Activated naive CD8-positive, alpha-beta T cell treated with anti-CD3 and anti-CD28 coated beads for 36 hours (primary cell): ENCODE measurements around the gene OSGIN1. TPM values are rescaled to one million over a fixed set of nuclear protein-coding genes. Genes with fewer than 3 reads are reported as not detected.

ENCODE experiments used
- DNase-seq: peaks from one replicate; pipeline ENCODE4 v3.0.0; 2021
- H3K27ac Mint-ChIP-seq: one replicate; pipeline ENCODE4 v1.8.0; 2022; ENCODE audit warnings: mild to moderate bottlenecking, moderate library complexity, mixed read lengths
- H3K27me3 Mint-ChIP-seq: one replicate; pipeline ENCODE4 v1.8.0; 2022; ENCODE audit warnings: mild to moderate bottlenecking, mixed read lengths
- H3K36me3 Mint-ChIP-seq: one replicate; pipeline ENCODE4 v1.8.0; 2021; ENCODE audit warnings: mild to moderate bottlenecking, mixed read lengths
- H3K4me1 Mint-ChIP-seq: one replicate; pipeline ENCODE4 v1.8.0; 2021; ENCODE audit warnings: mixed read lengths
- H3K4me3 Mint-ChIP-seq: one replicate; pipeline ENCODE4 v1.8.0; 2022; ENCODE audit warnings: mild to moderate bottlenecking, moderate library complexity, mixed read lengths
- H3K9me3 Mint-ChIP-seq: one replicate; pipeline ENCODE4 v1.8.0; 2022; ENCODE audit warnings: mixed read lengths
- total RNA-seq, 2 experiments: library from RNA; stranded (reverse); gene quantifications; one replicate each; pipeline ENCODE4 v1.2.3, GENCODE V29; 2021

OSGIN1 gene
- 1 to 10 TPM in 1 of 2 experiments, under 1 TPM in 1; 0.92 to 1.8 TPM for total RNA-seq

- peak within 1 kb of the TSS; percentile 38 for H3K27ac Mint-ChIP-seq
- peak; percentile 85 for DNase-seq
- H3K27me3 Mint-ChIP-seq, result peaks cover 28% of the 10 kb centered on the region
- H3K4me3 Mint-ChIP-seq, result peak within 1 kb of the TSS; percentile 71
- no peaks in the 10 kb centered on the region for H3K9me3 Mint-ChIP-seq
- no peaks in the 10 kb centered on the region for H3K36me3 Mint-ChIP-seq
- peaks cover 9% of the 10 kb centered on the region for H3K4me1 Mint-ChIP-seq
These were observed at the start of gene OSGIN1 for GRCh38 chr16:83952940-83953795. Gene OSGIN1, plus strand, starts transcription at chr16:83953240. Its CDS starts 4,432 bp downstream, at chr16:83957672.

- Mint-ChIP-seq H3K36me3 (peaks cover 3% of the 10 kb centered on the region), H3K9me3 (no peaks in the 10 kb centered on the region), H3K27ac (no peak overlapping the region), H3K27me3 (no peaks in the 10 kb centered on the region), H3K4me3 (no peak overlapping the region), H3K4me1 (peaks cover 23% of the 10 kb centered on the region)
- DNase-seq, result no peak
These were observed 49.3 kb upstream of the OSGIN1 start for GRCh38 chr16:83903751-83904150.

GRCh38 chr16:83906683-83907082, 46.4 kb upstream of the OSGIN1 start:
- peaks cover 4% of the 10 kb centered on the region for H3K36me3 Mint-ChIP-seq
- no peaks in the 10 kb centered on the region for H3K9me3 Mint-ChIP-seq
- no peak for DNase-seq
- no peaks in the 10 kb centered on the region for H3K27me3 Mint-ChIP-seq
- H3K4me1 Mint-ChIP-seq, result peaks cover 10% of the 10 kb centered on the region
- H3K4me3 Mint-ChIP-seq, result no peak overlapping the region
- no peak overlapping the region for H3K27ac Mint-ChIP-seq

GRCh38 chr16:83907111-83907510, 45.9 kb upstream of the OSGIN1 start:
- Mint-ChIP-seq H3K36me3 (peaks cover 4% of the 10 kb centered on the region), H3K4me3 (no peak overlapping the region), H3K27me3 (no peaks in the 10 kb centered on the region), H3K27ac (no peak overlapping the region), H3K4me1 (peaks cover 9% of the 10 kb centered on the region), H3K9me3 (no peaks in the 10 kb centered on the region)
- DNase-seq, result no peak

- no peaks in the 10 kb centered on the region for H3K27me3 Mint-ChIP-seq
- peaks cover 4% of the 10 kb centered on the region for H3K36me3 Mint-ChIP-seq
- H3K4me3 Mint-ChIP-seq, result no peak overlapping the region
- no peak overlapping the region for H3K27ac Mint-ChIP-seq
- H3K4me1 Mint-ChIP-seq, result peaks cover 5% of the 10 kb centered on the region
- H3K9me3 Mint-ChIP-seq, result no peaks in the 10 kb centered on the region
- no peak for DNase-seq
These were observed 45.3 kb upstream of the OSGIN1 start for GRCh38 chr16:83907631-83908250.

GRCh38 chr16:83908798-83909197, 44.2 kb upstream of the OSGIN1 start:
- H3K36me3 Mint-ChIP-seq, result peaks cover 7% of the 10 kb centered on the region
- peaks cover 2% of the 10 kb centered on the region for H3K4me1 Mint-ChIP-seq
- DNase-seq, result no peak
- no peak overlapping the region for H3K4me3 Mint-ChIP-seq
- H3K27me3 Mint-ChIP-seq, result no peaks in the 10 kb centered on the region
- H3K9me3 Mint-ChIP-seq, result no peaks in the 10 kb centered on the region
- H3K27ac Mint-ChIP-seq, result no peak overlapping the region

GRCh38 chr16:83911290-83911689, 41.8 kb upstream of the OSGIN1 start:
- Mint-ChIP-seq H3K27ac (no peak overlapping the region), H3K9me3 (no peaks in the 10 kb centered on the region), H3K36me3 (peaks cover 12% of the 10 kb centered on the region), H3K4me1 (peaks cover 2% of the 10 kb centered on the region), H3K4me3 (no peak overlapping the region), H3K27me3 (no peaks in the 10 kb centered on the region)
- DNase-seq, result no peak

GRCh38 chr16:83912519-83913244, 40.4 kb upstream of the OSGIN1 start:
- Mint-ChIP-seq H3K9me3 (no peaks in the 10 kb centered on the region), H3K4me1 (no peaks in the 10 kb centered on the region), H3K27me3 (no peaks in the 10 kb centered on the region), H3K4me3 (no peak overlapping the region), H3K36me3 (peaks cover 12% of the 10 kb centered on the region), H3K27ac (no peak overlapping the region)
- no peak for DNase-seq

GRCh38 chr16:83913245-83913633, 39.8 kb upstream of the OSGIN1 start:
- H3K4me1 Mint-ChIP-seq, result no peaks in the 10 kb centered on the region
- H3K36me3 Mint-ChIP-seq, result peaks cover 16% of the 10 kb centered on the region
- H3K9me3 Mint-ChIP-seq, result no peaks in the 10 kb centered on the region
- no peaks in the 10 kb centered on the region for H3K27me3 Mint-ChIP-seq
- no peak for DNase-seq
- H3K4me3 Mint-ChIP-seq, result no peak overlapping the region
- H3K27ac Mint-ChIP-seq, result no peak overlapping the region

- Mint-ChIP-seq H3K9me3 (no peaks in the 10 kb centered on the region), H3K4me1 (no peaks in the 10 kb centered on the region), H3K27me3 (no peaks in the 10 kb centered on the region), H3K27ac (no peak overlapping the region), H3K4me3 (no peak overlapping the region), H3K36me3 (peaks cover 20% of the 10 kb centered on the region)
- no peak for DNase-seq
These were observed 38.8 kb upstream of the OSGIN1 start for GRCh38 chr16:83914091-83914710.

- Mint-ChIP-seq H3K36me3 (peaks cover 21% of the 10 kb centered on the region), H3K4me3 (no peak overlapping the region), H3K4me1 (no peaks in the 10 kb centered on the region), H3K27me3 (no peaks in the 10 kb centered on the region), H3K27ac (no peak overlapping the region), H3K9me3 (no peaks in the 10 kb centered on the region)
- DNase-seq, result no peak
These were observed 38.0 kb upstream of the OSGIN1 start for GRCh38 chr16:83915081-83915480.

- H3K27me3 Mint-ChIP-seq, result no peaks in the 10 kb centered on the region
- H3K27ac Mint-ChIP-seq, result no peak overlapping the region
- H3K36me3 Mint-ChIP-seq, result peaks cover 21% of the 10 kb centered on the region
- H3K4me3 Mint-ChIP-seq, result no peak overlapping the region
- no peak for DNase-seq
- no peaks in the 10 kb centered on the region for H3K4me1 Mint-ChIP-seq
- no peaks in the 10 kb centered on the region for H3K9me3 Mint-ChIP-seq
These were observed 37.5 kb upstream of the OSGIN1 start for GRCh38 chr16:83915491-83915890.

- Mint-ChIP-seq H3K36me3 (peaks cover 21% of the 10 kb centered on the region), H3K9me3 (no peaks in the 10 kb centered on the region), H3K4me3 (no peak overlapping the region), H3K4me1 (no peaks in the 10 kb centered on the region), H3K27me3 (no peaks in the 10 kb centered on the region), H3K27ac (no peak overlapping the region)
- no peak for DNase-seq
These were observed 35.6 kb upstream of the OSGIN1 start for GRCh38 chr16:83917152-83918120.

GRCh38 chr16:83920894-83921491, 32.0 kb upstream of the OSGIN1 start:
- Mint-ChIP-seq H3K36me3 (peaks cover 17% of the 10 kb centered on the region), H3K4me1 (no peaks in the 10 kb centered on the region), H3K4me3 (no peak overlapping the region), H3K27ac (no peak overlapping the region), H3K27me3 (no peaks in the 10 kb centered on the region), H3K9me3 (no peaks in the 10 kb centered on the region)
- no peak for DNase-seq
